HG03457 (cell line): ENCODE data around the gene ZNF143.
A peak's percentile ranks its signal among the peaks of the same experiment; 100 is the strongest.
"Not testable (repeated sequence)": the region's sequence is repeated elsewhere in the genome, so short reads cannot be mapped to it uniquely, and the experiment has no call there.

ENCODE experiments used
- ATAC-seq: cut with Tn5 transposase; IDR thresholded peaks from one replicate; pipeline ENCODE4 v1.9.1; 2021; ENCODE audit warnings: moderate number of reproducible peaks; ENCODE audit not compliant: unreplicated experiment

Gene ZNF143

DNA sequence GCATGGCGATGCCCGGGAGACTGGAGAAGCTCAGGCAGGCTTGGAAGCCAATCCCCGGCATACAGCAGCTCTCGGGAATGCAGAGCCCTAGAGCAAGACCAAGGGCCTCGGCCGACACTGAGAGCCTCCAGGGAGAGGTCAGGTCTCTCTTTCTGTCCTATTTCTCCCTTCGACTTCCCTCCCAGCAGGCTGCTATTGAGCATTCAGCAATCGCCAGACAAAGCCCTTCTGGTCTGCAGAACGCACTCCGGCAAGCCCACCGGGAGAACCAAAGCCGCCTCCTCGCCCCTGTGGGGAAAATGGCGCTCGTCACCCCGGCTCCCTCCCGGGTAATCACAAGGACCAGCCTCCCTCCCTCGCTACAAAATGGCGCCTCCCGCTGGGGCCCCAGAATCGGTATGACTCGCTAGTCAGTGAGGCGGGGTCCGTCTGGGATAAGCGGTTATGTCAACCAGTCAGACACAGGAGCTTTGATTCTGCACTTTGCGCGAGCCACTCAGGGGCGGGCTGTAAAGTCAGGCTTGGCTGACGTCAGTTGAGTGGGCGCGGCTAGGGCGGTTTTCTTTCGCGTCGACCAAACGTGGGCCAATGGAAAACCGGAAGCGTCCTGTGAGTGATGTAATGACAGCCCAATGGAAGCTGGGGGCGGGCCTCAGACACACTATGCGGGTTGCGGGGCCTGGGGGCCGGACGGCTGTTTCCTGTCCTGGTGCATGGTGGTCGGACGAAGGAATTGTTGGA, at the start of gene ZNF143:
ZNF143 (plus strand) TSS at position 691 of the 741 bp plus-strand sequence. CDS start 10,297 bp downstream, outside the sequence.
- peak; percentile 77 for ATAC-seq

GRCh38 chr11:9428706-9429105, 32.1 kb upstream of the ZNF143 start:
- no peak for ATAC-seq

DNA sequence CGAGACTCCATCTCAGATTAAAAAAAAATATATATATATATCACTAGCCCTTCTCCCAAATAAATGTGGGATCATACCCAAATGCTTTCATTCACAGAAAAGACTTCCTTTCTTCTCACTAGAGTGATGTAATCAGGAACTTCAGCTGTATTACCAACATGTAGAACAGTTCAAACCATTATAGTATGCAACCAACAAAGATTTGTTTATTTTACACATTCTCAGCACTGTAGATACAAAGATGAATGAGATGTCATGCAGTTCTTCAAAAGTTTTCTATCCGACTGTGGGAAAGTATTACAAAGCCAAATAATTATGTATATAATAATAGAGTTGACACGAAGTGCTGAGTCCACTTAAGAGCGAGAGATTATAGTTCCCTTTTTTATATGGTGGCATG, 22.2 kb upstream of the ZNF143 start:
- no peak for ATAC-seq

GRCh38 chr11:9446230-9446629, 14.6 kb upstream of the ZNF143 start:
- ATAC-seq: no peak

GRCh38 chr11:9448576-9449352, 12.0 kb upstream of the ZNF143 start:
- ATAC-seq: no peak

- ATAC-seq: not testable (repeated sequence)
Observed at GRCh38 chr11:9452023-9452422, 8.8 kb upstream of the ZNF143 start.

GRCh38 chr11:9455722-9456121, 5.1 kb upstream of the ZNF143 start:
- no peak for ATAC-seq

DNA sequence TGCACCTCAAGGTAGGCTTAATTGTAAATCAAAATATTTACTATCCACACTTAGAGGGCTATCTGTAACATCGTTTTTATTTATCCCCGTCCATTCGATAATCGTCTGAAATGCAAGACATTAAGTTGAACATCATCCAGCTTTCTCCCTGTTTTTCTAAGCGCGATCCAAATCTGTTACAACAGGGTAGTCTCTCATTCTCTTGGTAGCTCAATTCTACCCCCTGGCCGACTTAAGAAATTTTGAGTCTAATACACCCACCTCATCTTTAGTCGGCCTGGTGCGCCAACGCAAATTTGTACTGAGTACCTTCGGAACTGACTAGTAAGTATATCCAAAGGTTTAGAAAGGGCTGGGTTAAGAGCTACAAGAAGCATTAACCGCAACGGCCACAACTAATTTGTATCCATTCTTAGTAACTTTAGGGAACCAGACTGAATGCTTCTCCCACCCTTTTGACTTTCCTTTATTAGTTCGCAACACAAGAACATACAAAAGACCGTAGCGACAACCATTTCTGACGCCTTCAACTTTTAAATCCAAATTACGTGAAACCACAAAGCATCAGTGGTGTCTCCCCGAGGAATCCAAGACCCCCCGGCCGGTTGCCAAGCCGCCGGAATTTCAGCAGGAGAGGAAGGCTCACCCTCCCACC, 1.0 kb upstream of the ZNF143 start:
- no peak for ATAC-seq

GRCh38 chr11:9461063-9461759, 399 bp downstream of the ZNF143 start:
- peak; percentile 35 for ATAC-seq

DNA sequence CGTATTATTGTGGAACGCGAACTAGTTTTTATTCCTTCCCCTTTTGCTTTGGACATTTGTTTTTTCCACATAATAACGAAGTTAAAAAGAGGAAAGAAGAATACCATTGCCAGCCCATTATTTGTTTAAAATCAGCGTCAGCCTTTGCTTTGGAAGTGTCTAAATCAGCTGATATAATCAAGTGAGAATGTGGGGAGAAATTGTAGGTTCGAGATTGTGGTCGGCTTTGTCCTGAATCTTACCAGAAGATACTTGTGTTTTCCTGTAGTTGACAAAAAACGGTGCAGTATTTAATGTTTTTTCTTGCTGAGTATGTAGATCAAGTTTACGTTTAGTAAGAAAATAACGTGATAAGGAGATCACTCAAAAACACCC, 935 bp downstream of the ZNF143 start:
- no peak for ATAC-seq

GRCh38 chr11:9462172-9462799, 1.5 kb downstream of the ZNF143 start:
- no peak for ATAC-seq

- no peak for ATAC-seq
Observed at GRCh38 chr11:9462806-9463537, 2.2 kb downstream of the ZNF143 start.

- no peak for ATAC-seq
Observed at GRCh38 chr11:9470765-9471164, 10.0 kb downstream of the ZNF143 start.

DNA sequence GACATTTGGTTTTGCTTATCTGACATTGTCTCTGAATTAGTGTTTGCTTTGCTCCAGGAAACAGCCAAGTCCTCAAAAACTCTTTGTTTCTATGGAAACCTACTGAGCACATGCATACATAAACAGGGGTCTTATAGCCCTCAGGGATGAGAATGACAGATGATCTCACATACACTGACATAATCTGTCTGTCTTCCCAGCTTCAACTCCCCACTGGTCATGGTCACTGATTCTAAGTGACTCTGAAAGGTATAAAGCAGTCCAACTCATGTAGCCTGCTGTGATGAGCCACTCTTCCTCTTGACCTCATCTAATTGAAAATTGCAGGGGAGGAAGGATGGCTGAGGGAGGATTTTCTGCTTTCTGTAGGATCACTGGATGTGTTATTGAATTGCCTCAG, 12.6 kb downstream of the ZNF143 start:
- ATAC-seq: no peak

DNA sequence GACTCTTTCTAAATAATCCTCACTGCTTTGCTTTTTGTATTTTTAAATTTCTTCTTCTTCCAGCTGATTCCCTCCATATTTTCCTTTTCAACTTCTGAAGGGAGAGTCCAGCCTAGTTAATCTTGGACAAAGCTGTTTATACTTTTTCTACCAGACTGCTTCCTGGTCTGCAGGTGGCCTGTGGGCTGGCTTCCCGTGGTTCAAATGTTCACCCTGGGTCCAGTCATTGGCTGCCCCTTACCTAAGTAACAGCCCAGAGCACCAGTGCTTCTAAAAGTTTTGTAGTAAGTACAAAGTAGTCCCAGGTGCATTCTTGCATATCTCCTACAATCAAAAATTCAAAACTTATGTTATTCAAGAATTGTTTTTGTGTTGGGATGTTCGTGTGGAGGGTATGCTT, 19.1 kb downstream of the ZNF143 start:
- ATAC-seq: no peak

- no peak for ATAC-seq
Observed at GRCh38 chr11:9489080-9489765, 28.4 kb downstream of the ZNF143 start.

GRCh38 chr11:9490376-9490775, 29.6 kb downstream of the ZNF143 start:
- no peak for ATAC-seq

DNA sequence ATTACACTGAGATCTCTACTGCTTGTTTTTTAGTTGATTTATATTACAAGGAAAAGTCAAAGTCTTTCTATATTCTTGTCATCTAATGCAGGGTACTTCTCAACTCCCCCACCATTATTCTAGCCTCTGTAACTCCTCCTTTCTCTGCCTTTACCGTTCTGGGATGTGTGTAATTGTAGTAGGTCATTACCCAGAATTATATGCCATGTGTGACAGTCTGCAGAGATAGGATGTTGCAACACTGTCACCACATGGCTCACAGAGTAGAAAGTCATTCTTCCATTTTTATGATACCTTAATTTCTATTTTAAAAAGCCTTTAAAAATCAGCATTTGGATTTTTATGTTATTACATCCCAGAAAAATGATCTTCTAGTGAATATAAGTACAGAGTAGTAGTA, 32.7 kb downstream of the ZNF143 start:
- ATAC-seq: no peak

GRCh38 chr11:9494316-9494715, 33.5 kb downstream of the ZNF143 start:
- no peak for ATAC-seq
